Measurements from ENCODE around the gene NGDN.

Gene NGDN

GRCh38 chr14:23521785-23522640 is 52.5 kb downstream of the NGDN start:
- Histone ChIP-seq H3K4me3 (replicated peaks; ENCODE audit: low read depth, low read length) (no peak overlapping the region), H3K27me3 (replicated peaks; ENCODE audit: control insufficient read depth, insufficient read depth, low read length) (no peaks in the 10 kb centered on the region), H3K36me3 (ENCODE audit: control insufficient read depth, insufficient read depth, low read length) (no peaks in the 10 kb centered on the region; the same call in 1 of the 2 replicates)
- TF ChIP-seq, protein P1, sequence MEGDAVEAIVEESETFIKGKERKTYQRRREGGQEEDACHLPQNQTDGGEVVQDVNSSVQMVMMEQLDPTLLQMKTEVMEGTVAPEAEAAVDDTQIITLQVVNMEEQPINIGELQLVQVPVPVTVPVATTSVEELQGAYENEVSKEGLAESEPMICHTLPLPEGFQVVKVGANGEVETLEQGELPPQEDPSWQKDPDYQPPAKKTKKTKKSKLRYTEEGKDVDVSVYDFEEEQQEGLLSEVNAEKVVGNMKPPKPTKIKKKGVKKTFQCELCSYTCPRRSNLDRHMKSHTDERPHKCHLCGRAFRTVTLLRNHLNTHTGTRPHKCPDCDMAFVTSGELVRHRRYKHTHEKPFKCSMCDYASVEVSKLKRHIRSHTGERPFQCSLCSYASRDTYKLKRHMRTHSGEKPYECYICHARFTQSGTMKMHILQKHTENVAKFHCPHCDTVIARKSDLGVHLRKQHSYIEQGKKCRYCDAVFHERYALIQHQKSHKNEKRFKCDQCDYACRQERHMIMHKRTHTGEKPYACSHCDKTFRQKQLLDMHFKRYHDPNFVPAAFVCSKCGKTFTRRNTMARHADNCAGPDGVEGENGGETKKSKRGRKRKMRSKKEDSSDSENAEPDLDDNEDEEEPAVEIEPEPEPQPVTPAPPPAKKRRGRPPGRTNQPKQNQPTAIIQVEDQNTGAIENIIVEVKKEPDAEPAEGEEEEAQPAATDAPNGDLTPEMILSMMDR (IDR thresholded peaks at IDR 0.05; ENCODE audit: insufficient read depth, low read length, poor library complexity, severe bottlenecking) = no peak
- no peak for DNase-seq (ENCODE audit: extremely low read depth, insufficient read length)

DNA sequence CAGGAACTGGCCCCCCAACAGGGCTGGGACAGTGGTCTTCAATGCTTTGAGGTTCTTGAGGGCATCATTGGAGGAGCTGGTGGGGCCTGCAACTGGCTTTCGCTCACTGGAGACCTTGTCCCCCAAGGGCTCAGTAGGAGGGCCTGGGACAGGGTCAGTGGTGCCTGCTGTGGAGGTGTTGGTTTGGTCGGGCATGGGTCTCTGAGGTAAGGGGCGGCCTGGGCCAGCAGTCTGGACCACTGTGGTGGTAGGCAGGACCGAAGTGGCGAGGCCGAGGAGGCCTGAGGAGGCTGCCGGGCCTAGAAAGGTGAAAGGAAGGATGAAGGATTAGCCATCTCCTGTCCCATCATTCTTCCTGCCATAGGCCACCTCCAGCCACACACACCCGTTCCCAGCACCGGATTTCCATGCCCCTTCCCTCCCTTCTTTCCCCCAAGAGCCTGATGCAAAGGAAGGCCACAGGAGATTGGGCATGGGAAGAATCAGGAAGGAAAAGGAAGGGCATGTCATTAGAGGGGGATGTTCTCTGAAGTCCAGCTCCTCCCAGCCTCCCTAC is 53.2 kb downstream of the NGDN start:
- Histone ChIP-seq H3K27me3 (replicated peaks; ENCODE audit: control insufficient read depth, insufficient read depth, low read length) (no peaks in the 10 kb centered on the region), H3K36me3 (ENCODE audit: control insufficient read depth, insufficient read depth, low read length) (no peaks in the 10 kb centered on the region; the same call in 1 of the 2 replicates), H3K4me3 (replicated peaks; ENCODE audit: low read depth, low read length) (no peak overlapping the region)
- no peak for DNase-seq (ENCODE audit: extremely low read depth, insufficient read length)
- TF ChIP-seq, protein P1 (IDR thresholded peaks at IDR 0.05; ENCODE audit: insufficient read depth, low read length, poor library complexity, severe bottlenecking) = no peak

DNA sequence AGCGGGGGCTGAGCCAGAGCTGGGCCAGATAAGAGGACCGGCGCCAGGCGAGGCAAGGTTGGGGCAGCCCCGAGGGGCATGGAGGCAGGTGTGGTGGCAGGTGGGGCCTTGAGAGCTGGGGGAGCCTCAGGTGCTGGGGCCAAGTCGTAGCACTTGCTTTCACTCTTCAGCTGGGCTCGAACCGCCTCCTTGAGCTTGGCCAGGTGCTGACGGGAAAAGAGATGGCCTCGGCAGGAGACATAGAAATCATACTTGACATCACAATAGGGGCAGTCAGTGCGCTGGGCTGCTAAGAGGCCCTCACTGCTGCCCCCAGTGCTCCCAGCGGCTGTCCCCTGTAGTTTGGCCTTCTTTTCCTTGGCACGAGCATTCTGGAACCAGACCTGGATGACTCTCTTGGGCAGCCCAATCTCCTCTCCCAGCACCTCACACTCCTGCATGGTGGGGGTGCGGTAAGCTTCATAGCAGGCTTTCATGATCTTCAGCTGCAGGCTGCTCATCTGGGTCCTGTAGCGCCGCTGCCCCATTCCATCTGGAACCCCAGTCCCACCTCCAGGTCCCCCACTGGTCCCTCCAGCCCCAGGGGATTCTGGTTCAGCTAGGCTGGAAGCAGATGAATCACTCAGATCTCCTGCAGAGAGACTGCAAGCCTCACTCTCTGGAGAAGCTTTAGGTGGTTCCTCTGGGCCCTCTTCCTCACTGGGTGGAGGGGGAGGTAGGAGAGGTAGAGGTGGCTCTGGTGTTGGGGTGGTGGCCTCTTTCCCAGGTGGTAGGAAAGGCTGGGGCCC is 53.9 kb downstream of the NGDN start:
- no peak for DNase-seq (ENCODE audit: extremely low read depth, insufficient read length)
- H3K36me3 ChIP-seq (ENCODE audit: control insufficient read depth, insufficient read depth, low read length) = no peaks in the 10 kb centered on the region; the same call in 1 of the 2 replicates
- TF ChIP-seq, protein P1 (IDR thresholded peaks at IDR 0.05; ENCODE audit: insufficient read depth, low read length, poor library complexity, severe bottlenecking) = no peak
- H3K27me3 ChIP-seq (replicated peaks; ENCODE audit: control insufficient read depth, insufficient read depth, low read length) = no peaks in the 10 kb centered on the region
- no peak overlapping the region for H3K4me3 ChIP-seq (replicated peaks; ENCODE audit: low read depth, low read length)

GRCh38 chr14:23524954-23525353 is 55.5 kb downstream of the NGDN start:
- no peaks in the 10 kb centered on the region; the same call in 1 of the 2 replicates for H3K36me3 ChIP-seq (ENCODE audit: control insufficient read depth, insufficient read depth, low read length)
- H3K27me3 ChIP-seq (replicated peaks; ENCODE audit: control insufficient read depth, insufficient read depth, low read length) = no peaks in the 10 kb centered on the region
- DNase-seq (ENCODE audit: extremely low read depth, insufficient read length) = no peak
- H3K4me3 ChIP-seq (replicated peaks; ENCODE audit: low read depth, low read length) = no peak overlapping the region
- TF ChIP-seq, protein P1 (IDR thresholded peaks at IDR 0.05; ENCODE audit: insufficient read depth, low read length, poor library complexity, severe bottlenecking) = no peak

GRCh38 chr14:23525611-23526010 is 56.1 kb downstream of the NGDN start:
- TF ChIP-seq, protein P1 (IDR thresholded peaks at IDR 0.05; ENCODE audit: insufficient read depth, low read length, poor library complexity, severe bottlenecking) = no peak
- H3K36me3 ChIP-seq (ENCODE audit: control insufficient read depth, insufficient read depth, low read length) = no peaks in the 10 kb centered on the region; the same call in 1 of the 2 replicates
- no peak for DNase-seq (ENCODE audit: extremely low read depth, insufficient read length)
- H3K27me3 ChIP-seq (replicated peaks; ENCODE audit: control insufficient read depth, insufficient read depth, low read length) = no peaks in the 10 kb centered on the region
- H3K4me3 ChIP-seq (replicated peaks; ENCODE audit: low read depth, low read length) = no peak overlapping the region
